ENCODE results near the gene KLHL30. TPM values are rescaled to one million over a fixed set of nuclear protein-coding genes. Genes with fewer than 3 reads are reported as not detected.

KLHL30 gene
- polyA plus RNA-seq, 1 donor (not counting 4 experiments of a cell fraction or from before 2014, with no cell fraction given), result not detected

DNA sequence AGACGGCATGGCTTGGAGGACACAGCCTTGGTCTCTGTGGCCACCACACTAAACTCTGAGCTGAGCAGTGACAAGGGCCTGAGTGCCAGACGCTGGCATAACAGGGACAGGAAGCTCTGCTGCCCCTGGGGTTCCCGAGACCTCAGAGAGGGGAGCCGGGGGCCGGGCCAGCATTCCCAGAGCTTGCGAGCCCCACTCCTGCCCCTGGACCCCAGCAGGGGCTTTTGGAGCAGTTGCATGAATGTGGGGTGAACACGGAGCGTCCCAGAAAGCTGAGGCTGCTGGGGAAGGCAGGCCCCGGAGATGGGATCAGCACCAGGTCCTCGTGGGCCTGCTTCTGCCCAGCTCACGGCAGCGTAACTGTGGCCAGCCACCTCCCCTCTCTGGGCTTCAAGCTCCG lies 12.7 kb downstream of the KLHL30 start:
- H3K79me2 ChIP-seq (ENCODE audit: control insufficient read depth, insufficient read depth, low read length), result no peaks in the 10 kb centered on the region
- no peak for FAIRE-seq
- dilution Hi-C loops (cut with MboI; ENCODE audit: extremely low pct_ligation_motif_present, low sequenced_read_pairs), result no loop called here
- no peaks in the 10 kb centered on the region for H3K27me3 ChIP-seq (ENCODE audit: control insufficient read depth, extremely low read depth, insufficient read depth, low read length)
- no peaks in the 10 kb centered on the region for H3K9me3 ChIP-seq (ENCODE audit: control insufficient read depth, low read depth, low read length)
- no peak overlapping the region for H2AFZ ChIP-seq (ENCODE audit: control insufficient read depth, low read length)
- no peaks in the 10 kb centered on the region for H3K36me3 ChIP-seq (ENCODE audit: control insufficient read depth in 2 of 2, extremely low read depth in 1 of 2, insufficient read depth in 2 of 2, low read length in 2 of 2)
- H4K20me1 ChIP-seq (ENCODE audit: control insufficient read depth, extremely low read depth, insufficient read depth, low read length), result no peaks in the 10 kb centered on the region
- H3K9me1 ChIP-seq (ENCODE audit: control insufficient read depth, extremely low read depth, insufficient read depth, low read length), result no peaks in the 10 kb centered on the region
- DNase-seq (ENCODE audit: low read depth, low spot score), result no peak
- no peak overlapping the region for H3K4me3 ChIP-seq (ENCODE audit: control insufficient read depth in 2 of 3, extremely low read depth in 1 of 3, insufficient read depth in 2 of 3, low read depth in 1 of 3, low read length in 3 of 3)
- no peak overlapping the region for H3K4me2 ChIP-seq (ENCODE audit: control insufficient read depth, extremely low read depth, insufficient read depth, low read depth, low read length)
- no peak overlapping the region for H3K9ac ChIP-seq (ENCODE audit: control insufficient read depth, extremely low read depth, insufficient read depth, low read length)
- no peak for TF ChIP-seq EZH2 (IDR thresholded peaks at IDR 0.05; ENCODE audit: low read length)
- TF ChIP-seq CTCF (optimal IDR thresholded peaks at IDR 0.05 in 1 of 3, IDR thresholded peaks at IDR 0.05 in 1 of 3, conservative IDR thresholded peaks at IDR 0.05 in 1 of 3; ENCODE audit: extremely low read depth in 1 of 3, insufficient read depth in 2 of 3, low read length in 3 of 3), result no peak
- H3K4me1 ChIP-seq (ENCODE audit: control insufficient read depth, extremely low read depth, insufficient read depth, low read length), result no peaks in the 10 kb centered on the region
- H3K27ac ChIP-seq (ENCODE audit: control insufficient read depth, insufficient read depth, low read length), result no peak overlapping the region

DNA sequence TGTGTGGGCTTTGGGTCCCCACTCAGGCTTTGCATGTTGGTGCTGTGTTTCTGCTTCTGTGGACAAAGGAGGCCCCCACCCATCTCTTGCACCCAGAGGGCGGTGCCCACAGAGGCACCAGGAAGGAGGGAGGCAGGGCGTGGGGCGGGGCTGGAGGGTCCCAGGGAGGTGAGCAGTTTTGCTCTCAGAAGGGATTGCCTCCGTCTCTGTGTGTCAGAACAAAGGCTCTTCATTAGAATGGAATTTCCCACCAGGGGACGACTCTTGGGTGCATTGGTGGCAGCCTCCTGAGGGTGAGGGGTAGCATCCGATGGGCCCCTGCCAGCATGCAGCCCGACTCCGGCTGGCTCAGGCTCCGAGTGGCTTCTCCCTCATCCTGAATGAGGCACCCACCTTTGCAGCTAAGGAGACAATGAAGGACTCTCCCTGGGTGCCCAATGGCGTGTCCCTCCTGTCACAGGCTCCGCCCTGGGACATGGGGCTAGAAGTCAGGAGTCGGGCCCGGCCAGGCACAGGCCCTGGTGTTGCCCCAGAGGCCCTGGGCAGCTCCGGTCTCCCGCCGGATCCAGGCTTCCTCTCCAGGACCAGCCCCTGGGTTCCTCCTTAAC lies 13.3 kb downstream of the KLHL30 start:
- Histone ChIP-seq H3K4me1 (ENCODE audit: control insufficient read depth, extremely low read depth, insufficient read depth, low read length) (no peaks in the 10 kb centered on the region), H3K9ac (ENCODE audit: control insufficient read depth, extremely low read depth, insufficient read depth, low read length) (no peak overlapping the region), H2AFZ (ENCODE audit: control insufficient read depth, low read length) (no peak overlapping the region), H4K20me1 (ENCODE audit: control insufficient read depth, extremely low read depth, insufficient read depth, low read length) (no peaks in the 10 kb centered on the region), H3K4me3 (ENCODE audit: control insufficient read depth in 2 of 3, extremely low read depth in 1 of 3, insufficient read depth in 2 of 3, low read depth in 1 of 3, low read length in 3 of 3) (no peak overlapping the region), H3K27me3 (ENCODE audit: control insufficient read depth, extremely low read depth, insufficient read depth, low read length) (no peaks in the 10 kb centered on the region), H3K36me3 (ENCODE audit: control insufficient read depth in 2 of 2, extremely low read depth in 1 of 2, insufficient read depth in 2 of 2, low read length in 2 of 2) (no peaks in the 10 kb centered on the region), H3K9me3 (ENCODE audit: control insufficient read depth, low read depth, low read length) (no peaks in the 10 kb centered on the region), H3K4me2 (ENCODE audit: control insufficient read depth, extremely low read depth, insufficient read depth, low read depth, low read length) (no peak overlapping the region), H3K27ac (ENCODE audit: control insufficient read depth, insufficient read depth, low read length) (no peak overlapping the region), H3K79me2 (ENCODE audit: control insufficient read depth, insufficient read depth, low read length) (no peaks in the 10 kb centered on the region), H3K9me1 (ENCODE audit: control insufficient read depth, extremely low read depth, insufficient read depth, low read length) (no peaks in the 10 kb centered on the region)
- dilution Hi-C loops (cut with MboI; ENCODE audit: extremely low pct_ligation_motif_present, low sequenced_read_pairs), result no loop called here
- TF ChIP-seq CTCF (optimal IDR thresholded peaks at IDR 0.05 in 1 of 3, IDR thresholded peaks at IDR 0.05 in 1 of 3, conservative IDR thresholded peaks at IDR 0.05 in 1 of 3; ENCODE audit: extremely low read depth in 1 of 3, insufficient read depth in 2 of 3, low read length in 3 of 3) (no peak), EZH2 (IDR thresholded peaks at IDR 0.05; ENCODE audit: low read length) (no peak)
- FAIRE-seq (no peak), DNase-seq (ENCODE audit: low read depth, low spot score) (no peak)
